AG09309 (cell line): ENCODE data around the gene FSTL4.

ENCODE experiments used
- DNase-seq: peaks from one replicate; pipeline ENCODE4 v3.0.0-alpha.2; 2010; ENCODE audit warnings: low read depth
- H3K4me3 ChIP-seq: 2 replicates; pipeline ENCODE4 v1.5.1; 2011; ENCODE audit warnings: mild to moderate bottlenecking, low read depth, low read length, moderate library complexity; ENCODE audit not compliant: control insufficient read depth
- TF ChIP-seq, protein P1 (sequence below): IDR thresholded peaks from 2 replicates; pipeline ENCODE4 v1.5.1; 2011; ENCODE audit warnings: mild to moderate bottlenecking, low read depth, low read length, inconsistent platforms; ENCODE audit not compliant: insufficient read depth, control insufficient read depth; ENCODE audit errors: missing control alignments

FSTL4 gene

DNA sequence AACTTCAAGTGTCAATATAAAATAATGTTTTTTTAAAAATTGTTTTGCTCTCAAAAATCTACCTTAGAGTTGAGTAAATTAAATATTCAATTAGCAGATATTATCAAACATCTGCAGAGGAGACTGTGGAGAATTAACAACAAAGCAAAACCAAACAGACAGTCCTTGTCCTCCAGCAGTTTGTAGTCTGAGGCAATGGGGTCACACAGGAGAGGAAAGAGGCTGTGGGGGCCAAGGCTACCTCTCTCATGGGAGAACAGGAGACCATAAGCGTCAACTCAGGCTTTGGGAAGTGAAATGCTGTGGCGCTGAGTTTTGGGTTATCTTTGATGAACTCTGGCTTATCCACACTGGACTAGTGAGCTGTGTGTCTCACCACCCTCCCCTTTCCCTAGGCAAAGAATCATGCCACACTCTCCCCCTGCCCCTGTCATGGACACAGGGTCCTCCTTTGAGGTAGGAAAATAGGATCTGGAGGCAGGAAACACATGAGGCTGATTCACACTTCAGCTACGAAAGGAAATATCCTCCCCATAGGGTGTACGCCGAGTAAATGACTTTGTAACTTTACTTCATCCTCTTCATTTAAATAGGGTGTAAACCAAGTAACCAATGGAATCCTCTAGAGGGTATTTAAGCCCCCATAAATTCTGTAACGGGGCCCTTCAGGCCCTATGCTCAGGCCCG is 152.7 kb downstream of the FSTL4 start:
- no peak for DNase-seq
- TF ChIP-seq, protein P1, sequence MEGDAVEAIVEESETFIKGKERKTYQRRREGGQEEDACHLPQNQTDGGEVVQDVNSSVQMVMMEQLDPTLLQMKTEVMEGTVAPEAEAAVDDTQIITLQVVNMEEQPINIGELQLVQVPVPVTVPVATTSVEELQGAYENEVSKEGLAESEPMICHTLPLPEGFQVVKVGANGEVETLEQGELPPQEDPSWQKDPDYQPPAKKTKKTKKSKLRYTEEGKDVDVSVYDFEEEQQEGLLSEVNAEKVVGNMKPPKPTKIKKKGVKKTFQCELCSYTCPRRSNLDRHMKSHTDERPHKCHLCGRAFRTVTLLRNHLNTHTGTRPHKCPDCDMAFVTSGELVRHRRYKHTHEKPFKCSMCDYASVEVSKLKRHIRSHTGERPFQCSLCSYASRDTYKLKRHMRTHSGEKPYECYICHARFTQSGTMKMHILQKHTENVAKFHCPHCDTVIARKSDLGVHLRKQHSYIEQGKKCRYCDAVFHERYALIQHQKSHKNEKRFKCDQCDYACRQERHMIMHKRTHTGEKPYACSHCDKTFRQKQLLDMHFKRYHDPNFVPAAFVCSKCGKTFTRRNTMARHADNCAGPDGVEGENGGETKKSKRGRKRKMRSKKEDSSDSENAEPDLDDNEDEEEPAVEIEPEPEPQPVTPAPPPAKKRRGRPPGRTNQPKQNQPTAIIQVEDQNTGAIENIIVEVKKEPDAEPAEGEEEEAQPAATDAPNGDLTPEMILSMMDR = no peak
- no peak overlapping the region for H3K4me3 ChIP-seq

DNA sequence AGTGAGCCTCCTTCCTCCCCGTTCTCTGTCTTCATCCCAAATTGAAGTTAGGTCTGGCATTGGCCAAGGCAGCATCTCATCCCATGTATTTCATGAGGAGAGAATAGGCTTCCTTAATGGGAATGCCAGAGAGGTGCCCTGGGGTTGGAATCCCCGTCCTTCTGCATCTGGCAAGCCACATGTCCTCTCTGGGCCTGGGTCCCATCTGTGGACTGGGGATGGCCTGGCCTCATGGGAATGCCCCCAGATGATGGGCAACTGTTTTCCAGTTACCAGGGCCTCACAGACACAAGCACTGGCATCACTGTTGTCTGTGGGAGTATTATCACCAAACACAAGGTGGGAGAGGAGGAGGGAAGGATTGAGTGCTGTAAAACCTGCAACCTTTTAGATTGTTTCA is 153.9 kb downstream of the FSTL4 start:
- TF ChIP-seq, protein P1 = no peak
- H3K4me3 ChIP-seq = no peak overlapping the region
- no peak for DNase-seq

DNA sequence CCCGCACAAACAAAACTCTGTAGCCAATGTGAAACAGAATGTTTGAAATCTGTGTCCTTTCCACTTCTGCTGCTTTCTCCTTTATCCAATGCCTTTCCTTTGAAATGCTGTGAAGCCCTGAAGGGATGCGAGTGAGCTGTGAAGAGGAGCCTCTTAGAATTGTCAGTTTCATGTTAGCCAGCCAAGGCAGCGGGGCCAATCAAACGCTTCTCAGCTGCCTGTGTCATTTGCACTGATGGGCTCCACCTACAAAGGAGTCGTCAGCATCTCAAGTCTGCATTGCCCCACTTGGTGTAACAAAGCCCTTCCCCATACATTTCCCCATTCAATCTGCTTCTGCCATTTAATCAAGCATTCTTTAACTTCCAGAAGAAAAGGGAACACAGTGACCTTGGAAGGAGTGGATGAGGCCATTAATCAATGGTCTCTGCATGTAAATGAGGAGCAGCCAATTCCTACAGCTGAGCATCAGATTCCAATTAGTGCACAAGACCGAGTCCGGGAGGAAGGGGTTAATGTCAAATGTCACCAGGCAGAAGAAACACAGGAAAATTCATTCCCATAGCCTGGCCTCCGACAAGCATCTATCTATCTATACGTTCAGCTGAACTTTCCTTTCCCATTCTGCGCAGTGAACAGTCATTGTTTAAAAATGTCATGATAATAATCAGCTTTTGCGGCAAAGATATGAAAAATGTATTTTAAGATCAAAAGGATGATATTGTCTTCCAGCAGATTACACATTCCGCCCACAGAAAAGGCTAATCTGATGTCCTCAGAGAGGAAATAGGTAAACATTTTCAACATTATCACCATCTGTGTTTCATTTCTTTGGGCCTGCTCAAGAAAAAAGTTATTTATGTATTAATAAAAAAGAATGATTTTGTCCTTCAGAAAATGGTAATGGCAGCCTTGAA is 154.6 kb downstream of the FSTL4 start:
- DNase-seq = no peak
- TF ChIP-seq, protein P1 = no peak
- H3K4me3 ChIP-seq = no peak overlapping the region

DNA sequence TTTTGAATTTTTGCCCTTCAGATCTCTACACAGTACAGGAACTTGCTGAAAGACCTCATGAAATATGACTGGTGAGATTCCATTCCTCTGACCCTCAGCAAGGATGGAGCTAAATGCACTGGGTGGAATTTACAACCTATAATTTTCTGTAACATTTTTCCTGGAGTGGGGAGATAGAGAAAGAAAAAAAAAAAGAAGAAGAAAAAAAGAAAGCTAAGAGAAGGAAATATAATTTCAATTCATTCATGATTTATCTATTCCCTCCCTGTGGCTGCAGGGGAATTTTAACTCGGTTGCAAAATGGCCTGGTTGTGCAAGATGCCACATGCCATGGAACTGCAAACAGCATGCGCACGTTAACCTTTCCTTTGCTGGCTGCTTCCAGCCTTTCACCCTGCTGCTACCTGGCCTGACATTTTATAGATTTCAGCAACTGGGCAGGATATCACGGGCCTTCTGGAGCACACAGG is 155.4 kb downstream of the FSTL4 start:
- no peak overlapping the region for H3K4me3 ChIP-seq
- peak; percentile 32 for DNase-seq
- TF ChIP-seq, protein P1 = no peak

DNA sequence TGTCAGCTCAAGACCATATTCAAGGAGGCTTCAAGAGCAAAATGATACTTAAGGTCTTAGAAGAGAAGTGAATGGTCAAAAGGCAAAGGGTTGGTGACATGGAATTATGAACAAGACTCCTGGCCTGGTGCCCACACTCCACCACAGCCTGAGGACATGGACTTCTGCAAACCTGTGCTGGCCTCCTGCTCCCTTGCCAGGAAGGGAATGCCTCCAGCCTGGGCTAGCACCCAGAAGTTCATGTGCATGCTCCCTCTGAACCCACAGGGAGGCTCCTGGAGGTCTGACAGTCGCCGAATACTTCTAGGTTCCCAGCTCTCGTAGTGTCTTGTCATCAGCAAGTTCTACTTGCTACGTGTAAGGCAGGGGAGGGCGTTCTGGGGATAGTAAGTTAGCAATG is 156.7 kb downstream of the FSTL4 start:
- TF ChIP-seq, protein P1 = no peak
- no peak for DNase-seq
- H3K4me3 ChIP-seq = no peak overlapping the region

DNA sequence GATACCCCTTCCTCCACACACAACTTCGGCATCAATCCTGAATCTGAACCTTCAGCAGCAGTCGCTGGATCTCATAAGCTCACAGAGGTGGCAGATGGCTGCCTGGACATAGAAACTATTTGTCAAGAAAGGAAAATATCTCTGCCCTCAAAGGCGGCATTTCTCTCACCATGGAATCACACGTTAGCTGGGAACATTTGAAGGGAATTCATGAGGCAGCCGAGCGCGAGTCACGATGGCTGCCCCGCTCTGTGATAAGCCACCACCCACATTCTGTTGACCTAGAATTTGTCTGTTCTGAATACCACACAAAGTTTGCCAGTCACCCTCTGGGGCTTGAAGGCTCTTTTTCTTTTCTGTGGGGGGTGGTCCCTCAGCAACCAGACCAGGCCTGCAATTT is 157.9 kb downstream of the FSTL4 start:
- DNase-seq = no peak
- H3K4me3 ChIP-seq = no peak overlapping the region
- TF ChIP-seq, protein P1 = no peak
